ENCODE results near the gene SCFD2. TPM values are rescaled to one million over a fixed set of nuclear protein-coding genes. Genes with fewer than 3 reads are reported as not detected.
A peak's percentile ranks its signal among the peaks of the same experiment; 100 is the strongest.

SCFD2 gene
- total RNA-seq, 1 experiment from 2014 or later = 12.4 TPM

- no peak for TF ChIP-seq ZNF317 (CRISPR knock-in tag; IDR thresholded peaks at IDR 0.05; ENCODE audit: borderline replicate concordance, low read depth)
Observed at GRCh38 chr4:52932591-52933470, 433.0 kb downstream of the SCFD2 start (continued).

- DNase-seq (ENCODE audit: low spot score) (no peak), ATAC-seq (no peak)
- Mint-ChIP-seq H3K4me3 (no peak overlapping the region), H3K36me3 (no peaks in the 10 kb centered on the region; the same call in 1 of the 2 replicates), H3K4me1 (peaks cover 29% of the 10 kb centered on the region), H3K27ac (0 out of 2 replicates have a peak overlapping the region, but pooled peaks have one; percentile 20), H3K27me3 (ENCODE audit: low read depth) (no peaks in the 10 kb centered on the region), H3K9me3 (peaks cover 11% of the 10 kb centered on the region)
- ChIA-PET POLR2A (no interaction called here), CTCF (no interaction called here)
- TF ChIP-seq PREB (CRISPR knock-in tag; IDR thresholded peaks at IDR 0.05; ENCODE audit: borderline replicate concordance) = no peak
- TF ChIP-seq HMGA2 (CRISPR knock-in tag; IDR thresholded peaks at IDR 0.05) = no peak
- no peak for TF ChIP-seq AFF4 (CRISPR knock-in tag; IDR thresholded peaks at IDR 0.05; ENCODE audit: borderline replicate concordance)
- no peak for TF ChIP-seq CTCF (IDR thresholded peaks at IDR 0.05)
- TF ChIP-seq NFYB (CRISPR knock-in tag; conservative IDR thresholded peaks at IDR 0.05; ENCODE audit: low read depth) = no peak
- TF ChIP-seq RORB (CRISPR knock-in tag; IDR thresholded peaks at IDR 0.05) = no peak
- TF ChIP-seq ZNF317 (CRISPR knock-in tag; IDR thresholded peaks at IDR 0.05; ENCODE audit: borderline replicate concordance, low read depth) = no peak
- no peak for TF ChIP-seq ZNF532 (CRISPR knock-in tag; IDR thresholded peaks at IDR 0.05; ENCODE audit: borderline replicate concordance)
- no peak for TF ChIP-seq FOXJ3 (CRISPR knock-in tag; IDR thresholded peaks at IDR 0.05; ENCODE audit: borderline replicate concordance)
- TF ChIP-seq CREM (CRISPR knock-in tag; IDR thresholded peaks at IDR 0.05) = no peak
- TF ChIP-seq GABPB1 (CRISPR knock-in tag; IDR thresholded peaks at IDR 0.05) = no peak
- no peak for TF ChIP-seq TEAD1 (CRISPR knock-in tag; IDR thresholded peaks at IDR 0.05)
- no peak for TF ChIP-seq TEAD4 (CRISPR knock-in tag; IDR thresholded peaks at IDR 0.05)
- no peak for TF ChIP-seq ZNF671 (CRISPR knock-in tag; IDR thresholded peaks at IDR 0.05)
- TF ChIP-seq ZSCAN18 (CRISPR knock-in tag; IDR thresholded peaks at IDR 0.05) = no peak
Observed at GRCh38 chr4:52931243-52931642, 434.6 kb downstream of the SCFD2 start.

Data from WTC11 (cell line).